Breast epithelium (tissue), 4 donors: ENCODE data around the gene RAC2. TPM values are rescaled to one million over a fixed set of nuclear protein-coding genes. Genes with fewer than 3 reads are reported as not detected.
A peak's percentile ranks its signal among the peaks of the same experiment; 100 is the strongest.

Source experiments
- DNase-seq, 2 donors: peaks; one replicate each; pipeline ENCODE4 v3.0.0-alpha.2; 2019; ENCODE audit warnings: low spot score in 2 of 2
- H3K27ac ChIP-seq, 2 donors: fragments of 200-600 bp; sonication (generic) in 1 of 2; one replicate each; pipeline ENCODE4 v1.5.1; 2016 to 2019; ENCODE audit warnings: mild to moderate bottlenecking in 1 of 2
- H3K27me3 ChIP-seq, 2 donors: fragments of 200-600 bp; sonication (generic) in 1 of 2; one replicate each; pipeline versions ENCODE4 v1.5.1 to v1.6.0; 2017 to 2019; ENCODE audit warnings: control low read depth in 1 of 2, mild to moderate bottlenecking in 1 of 2
- H3K36me3 ChIP-seq: fragments of 200-600 bp; one replicate; pipeline ENCODE4 v1.5.1; 2019
- H3K4me1 ChIP-seq, 2 donors: fragments of 200-600 bp; sonication (generic); one replicate each; pipeline ENCODE4 v1.5.1; 2016 to 2019; ENCODE audit warnings: control low read depth in 1 of 2
- H3K4me3 ChIP-seq, 3 donors: fragments of 200-600 bp; sonication (generic); 1 replicate in 2 of 3; 2 replicates in 1 of 3; pipeline ENCODE4 v1.5.1; 2016 to 2019; ENCODE audit warnings: mild to moderate bottlenecking in 3 of 3, moderate library complexity in 2 of 3
- H3K9me3 ChIP-seq, 2 donors: fragments of 200-600 bp; sonication (generic) in 1 of 2; one replicate each; pipeline ENCODE4 v1.5.1; 2016 to 2019; ENCODE audit warnings: control low read depth in 1 of 2
- POLR2A ChIP-seq: fragments of 450-650 bp; IDR thresholded peaks from one replicate; pipeline ENCODE4 v1.6.1; 2016; ENCODE audit warnings: antibody characterized with exemption, mild to moderate bottlenecking, moderate library complexity
- POLR2AphosphoS5 ChIP-seq, 3 donors: sonication (generic); formaldehyde crosslinking; IDR thresholded peaks; one replicate each; pipeline ENCODE4 v1.6.1; 2017; ENCODE audit warnings: antibody characterized with exemption in 3 of 3
- intact Hi-C: fragments of 100-400 bp; cut with DNase I; formaldehyde crosslinking; loops from one replicate; pipeline ENCODE4 v1.15.1; 2023; ENCODE audit warnings: low total_unique reads
- total RNA-seq, 3 donors: library from RNA; depleted of rRNA; stranded (reverse); fragments of >200 nt; gene quantifications; one replicate each; pipeline ENCODE4 v1.1.0, GENCODE V29; 2016
- TF ChIP-seq, protein P1 (sequence below), 3 donors: fragments of 450-650 bp; IDR thresholded peaks; one replicate each; pipeline ENCODE4 v1.5.1; 2016 to 2017; ENCODE audit warnings: antibody characterized with exemption in 3 of 3, mild to moderate bottlenecking in 3 of 3, moderate library complexity in 3 of 3

RAC2 gene
- total RNA-seq, 3 donors from 2014 or later: 10.5 to 12.0 (median 11.5) TPM

DNA sequence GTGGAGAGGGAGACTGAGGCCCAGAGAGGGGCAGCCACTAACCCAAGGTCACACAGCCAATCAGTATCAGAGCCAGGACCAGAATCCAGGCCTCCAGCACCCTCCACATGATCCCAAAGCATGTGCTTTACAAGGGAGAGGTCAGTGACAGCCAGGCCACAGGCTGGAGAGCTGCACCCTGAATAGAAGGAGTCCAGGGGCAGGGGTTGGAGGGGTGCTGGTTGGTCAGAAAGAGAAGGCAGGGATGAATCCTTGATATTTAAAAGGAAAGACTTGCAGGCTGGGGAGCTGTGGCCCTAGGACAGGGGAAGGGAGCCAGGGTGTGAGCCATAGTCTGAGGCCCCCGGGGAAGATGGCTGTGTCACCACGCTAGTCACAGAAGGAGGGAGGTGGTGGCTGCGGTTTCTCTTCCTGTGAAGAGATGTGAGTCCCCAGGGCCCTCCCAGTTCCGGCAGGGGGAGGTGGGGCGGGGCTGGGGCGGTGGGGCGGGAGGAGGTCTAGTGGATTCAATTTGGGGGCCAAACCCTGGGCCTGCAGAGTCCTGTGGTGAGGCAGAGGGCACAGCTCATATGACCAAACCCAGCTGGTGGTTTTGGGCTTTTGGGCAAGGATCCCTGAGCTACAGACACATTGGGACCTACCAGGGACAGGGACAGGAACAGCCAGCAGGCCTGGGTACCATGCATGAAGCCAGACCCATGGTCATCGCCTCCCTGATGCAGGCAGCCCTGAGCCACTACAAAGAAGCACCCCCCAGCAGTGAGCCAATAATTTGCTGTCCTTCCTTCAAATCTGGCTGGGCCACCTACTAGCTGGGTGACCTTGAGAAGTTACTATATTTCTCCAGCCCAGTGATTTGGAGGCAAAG lies 14.0 kb downstream of the RAC2 start:
- Histone ChIP-seq H3K27ac (peak overlapping the region in 1 of 2 donors; percentile 52), H3K27me3 (no peaks in the 10 kb centered on the region), H3K9me3 (no peaks in the 10 kb centered on the region), H3K4me3 (no peak overlapping the region), H3K36me3 (no peaks in the 10 kb centered on the region), H3K4me1 (no peaks in the 10 kb centered on the region)
- TF ChIP-seq POLR2A (no peak), POLR2AphosphoS5 (IDR thresholded peaks at IDR 0.05) (no peak)
- TF ChIP-seq, protein P1, sequence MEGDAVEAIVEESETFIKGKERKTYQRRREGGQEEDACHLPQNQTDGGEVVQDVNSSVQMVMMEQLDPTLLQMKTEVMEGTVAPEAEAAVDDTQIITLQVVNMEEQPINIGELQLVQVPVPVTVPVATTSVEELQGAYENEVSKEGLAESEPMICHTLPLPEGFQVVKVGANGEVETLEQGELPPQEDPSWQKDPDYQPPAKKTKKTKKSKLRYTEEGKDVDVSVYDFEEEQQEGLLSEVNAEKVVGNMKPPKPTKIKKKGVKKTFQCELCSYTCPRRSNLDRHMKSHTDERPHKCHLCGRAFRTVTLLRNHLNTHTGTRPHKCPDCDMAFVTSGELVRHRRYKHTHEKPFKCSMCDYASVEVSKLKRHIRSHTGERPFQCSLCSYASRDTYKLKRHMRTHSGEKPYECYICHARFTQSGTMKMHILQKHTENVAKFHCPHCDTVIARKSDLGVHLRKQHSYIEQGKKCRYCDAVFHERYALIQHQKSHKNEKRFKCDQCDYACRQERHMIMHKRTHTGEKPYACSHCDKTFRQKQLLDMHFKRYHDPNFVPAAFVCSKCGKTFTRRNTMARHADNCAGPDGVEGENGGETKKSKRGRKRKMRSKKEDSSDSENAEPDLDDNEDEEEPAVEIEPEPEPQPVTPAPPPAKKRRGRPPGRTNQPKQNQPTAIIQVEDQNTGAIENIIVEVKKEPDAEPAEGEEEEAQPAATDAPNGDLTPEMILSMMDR (IDR thresholded peaks at IDR 0.05): no peak
- intact Hi-C loops: no loop called here
- DNase-seq: no peak

- no peaks in the 10 kb centered on the region for H3K36me3 ChIP-seq
- DNase-seq: no peak
- intact Hi-C loops: no loop called here
- H3K9me3 ChIP-seq: no peaks in the 10 kb centered on the region
- TF ChIP-seq POLR2A (no peak), POLR2AphosphoS5 (IDR thresholded peaks at IDR 0.05) (no peak)
- TF ChIP-seq, protein P1 (IDR thresholded peaks at IDR 0.05): no peak
- peak overlapping the region in 1 of 2 donors; percentile 52 for H3K27ac ChIP-seq
- H3K4me1 ChIP-seq: no peaks in the 10 kb centered on the region
- no peaks in the 10 kb centered on the region for H3K27me3 ChIP-seq
- H3K4me3 ChIP-seq: no peak overlapping the region
Observed at GRCh38 chr22:37229012-37229804, 14.9 kb downstream of the RAC2 start.

DNA sequence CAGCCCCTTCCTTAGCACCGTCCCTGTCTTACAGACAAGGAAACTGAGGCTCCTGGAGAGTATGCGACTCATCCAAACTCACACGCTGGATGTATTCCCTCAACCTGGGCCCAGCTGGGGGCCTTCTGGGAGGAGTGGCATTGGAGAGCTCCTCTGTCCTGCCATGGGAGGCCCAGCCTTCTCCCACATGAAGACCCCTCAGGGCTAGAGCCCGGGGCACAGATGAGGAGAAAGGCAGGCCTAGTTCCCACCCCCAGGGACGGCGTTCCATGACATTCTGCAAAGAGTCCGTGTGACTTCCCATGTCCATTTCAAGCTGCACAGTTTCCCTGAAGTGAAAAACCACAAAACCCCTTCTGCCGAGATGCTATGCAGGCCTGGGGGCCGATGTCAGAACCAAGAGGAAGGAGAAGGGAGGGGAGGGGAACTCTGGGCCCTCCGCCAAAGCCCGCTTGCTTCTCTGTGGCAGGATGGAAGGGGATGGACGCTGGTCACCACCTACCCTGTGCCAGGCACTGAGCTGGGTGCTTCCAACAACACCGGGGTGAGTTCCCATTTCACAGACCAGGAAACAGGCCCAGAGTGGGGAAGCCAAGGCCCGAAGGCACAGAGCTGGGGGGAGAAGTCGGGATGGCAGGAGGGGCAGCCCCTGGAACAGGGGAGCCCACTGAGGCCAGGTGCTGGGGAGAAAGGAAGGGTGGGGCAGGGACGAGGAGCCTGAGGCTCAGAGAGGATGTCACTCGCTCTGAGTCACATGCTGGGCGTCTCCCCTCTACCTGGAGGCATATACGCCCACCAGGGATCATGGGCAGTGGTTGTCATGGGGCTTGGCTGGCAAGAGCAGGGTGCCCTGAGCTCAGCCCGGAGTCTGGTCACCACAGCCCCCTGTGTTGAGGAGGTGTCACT lies 15.7 kb downstream of the RAC2 start:
- DNase-seq: no peak
- no peak for TF ChIP-seq POLR2AphosphoS5 (IDR thresholded peaks at IDR 0.05)
- no peak for TF ChIP-seq POLR2A
- TF ChIP-seq, protein P1 (IDR thresholded peaks at IDR 0.05): no peak
- H3K27ac ChIP-seq: no peak overlapping the region
- no peaks in the 10 kb centered on the region for H3K36me3 ChIP-seq
- no peaks in the 10 kb centered on the region for H3K27me3 ChIP-seq
- H3K4me3 ChIP-seq: no peak overlapping the region
- no peaks in the 10 kb centered on the region for H3K4me1 ChIP-seq
- intact Hi-C loops: no loop called here
- H3K9me3 ChIP-seq: no peaks in the 10 kb centered on the region

DNA sequence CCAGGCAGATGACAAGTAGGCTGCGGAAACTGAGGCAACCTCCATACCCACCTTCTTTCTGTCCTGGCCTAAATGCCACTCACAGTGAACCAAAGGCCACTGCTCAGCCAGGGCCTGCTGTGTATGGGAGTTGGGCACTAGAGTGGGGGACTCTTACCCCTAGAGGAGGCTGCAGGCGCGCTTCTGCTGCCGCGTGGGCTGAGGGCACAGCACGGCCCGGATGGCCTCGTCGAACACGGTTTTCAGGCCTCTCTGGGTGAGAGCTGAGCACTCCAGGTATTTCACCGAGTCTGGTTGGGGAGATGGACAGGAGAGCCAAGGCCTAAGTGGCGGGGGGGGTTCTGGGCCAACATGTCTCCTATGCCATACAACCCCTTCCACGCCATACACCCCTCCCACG lies 17.6 kb downstream of the RAC2 start:
- no peak for DNase-seq
- Histone ChIP-seq H3K9me3 (no peaks in the 10 kb centered on the region), H3K27me3 (no peaks in the 10 kb centered on the region), H3K27ac (no peak overlapping the region), H3K36me3 (no peaks in the 10 kb centered on the region), H3K4me1 (no peaks in the 10 kb centered on the region), H3K4me3 (no peak overlapping the region)
- TF ChIP-seq, protein P1 (IDR thresholded peaks at IDR 0.05): no peak
- no peak for TF ChIP-seq POLR2A
- no peak for TF ChIP-seq POLR2AphosphoS5 (IDR thresholded peaks at IDR 0.05)
- intact Hi-C loops: no loop called here
